GM06990 (cell line): ENCODE results near the gene ENTPD5.

Experiments used
- DNase-seq: peaks from one replicate; pipeline ENCODE4 v3.0.0-alpha.2; 2011; ENCODE audit not compliant: insufficient read length; ENCODE audit errors: extremely low read depth
- H3K27me3 ChIP-seq: replicated peaks from 2 replicates; pipeline ENCODE4 v1.6.0; 2011; ENCODE audit warnings: low read length; ENCODE audit not compliant: control insufficient read depth, insufficient read depth
- H3K36me3 ChIP-seq: 2 replicates; pipeline ENCODE4 v1.5.1; 2011; ENCODE audit warnings: low read length; ENCODE audit not compliant: control insufficient read depth, insufficient read depth
- H3K4me3 ChIP-seq: replicated peaks from 2 replicates; pipeline ENCODE4 v1.5.1; 2011; ENCODE audit warnings: low read depth, mild to moderate bottlenecking, control low read depth, low read length
- CTCF ChIP-seq: IDR thresholded peaks from 2 replicates; pipeline ENCODE4 v1.5.1; 2011; ENCODE audit warnings: low read length, control low read depth, mild to moderate bottlenecking, inconsistent platforms; ENCODE audit not compliant: insufficient read depth, poor library complexity, severe bottlenecking

The ENTPD5 gene

DNA sequence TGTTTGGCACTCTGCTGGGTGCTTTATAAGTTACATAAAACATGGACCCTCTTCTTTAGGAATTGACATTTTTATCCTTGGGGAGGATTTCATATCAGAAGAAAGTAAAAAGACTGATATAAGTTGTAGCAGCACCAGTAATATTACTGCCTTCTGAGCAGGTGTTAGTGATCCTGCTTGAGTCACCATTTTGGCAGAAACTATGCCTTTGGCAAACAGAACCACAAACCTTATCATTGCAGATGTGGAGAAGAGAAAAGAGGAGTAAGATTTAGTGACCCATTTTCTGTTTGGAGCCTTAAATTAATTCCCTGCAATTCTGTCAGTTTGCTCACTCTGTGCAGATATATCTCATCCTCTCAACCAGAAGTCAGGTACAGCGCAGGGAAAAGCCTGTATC is 109.4 kb downstream of the ENTPD5 start:
- no peaks in the 10 kb centered on the region for H3K27me3 ChIP-seq
- no peak for TF ChIP-seq CTCF
- no peak for DNase-seq
- H3K4me3 ChIP-seq = no peak overlapping the region
- H3K36me3 ChIP-seq = peaks cover 10% of the 10 kb centered on the region
